Measurements from ENCODE around the gene BAD. TPM values are rescaled to one million over a fixed set of nuclear protein-coding genes. Genes with fewer than 3 reads are reported as not detected.
"Not testable (repeated sequence)": the region's sequence is repeated elsewhere in the genome, so short reads cannot be mapped to it uniquely, and the experiment has no call there.

Gene BAD
- total and polyA plus RNA-seq, 2 of the 13 experiments (the other 11 are each of a cell fraction or from before 2014, with no cell fraction given) = 17.9 to 28.5 TPM

DNA sequence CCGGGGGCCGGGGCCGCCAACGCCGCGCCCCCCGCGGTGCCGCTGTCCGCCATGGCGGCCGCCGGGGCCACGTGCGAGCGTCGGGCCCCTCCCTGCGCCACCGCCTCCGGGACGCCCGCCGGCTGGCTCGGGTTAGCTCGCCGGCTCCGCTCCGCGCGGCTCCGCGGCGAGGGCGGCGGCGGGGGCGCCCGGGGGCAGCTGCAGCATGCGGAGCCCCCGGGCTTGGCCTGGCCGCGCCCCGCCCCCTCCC, 37.9 kb downstream of the BAD start:
- H3K9me3 ChIP-seq (ENCODE audit: low read length); H2AFZ ChIP-seq (ENCODE audit: low read length); CTCF ChIA-PET (ENCODE audit: low intra/inter-chr PET ratio, low total read pairs); ATAC-seq; in situ Hi-C loops (cut with HindIII; ENCODE audit: extremely low pct_ligation_motif_present, low pct_unique_long_range_greater_than_20kb); H4K20me1 ChIP-seq (ENCODE audit: insufficient read depth, low read length); DNase-seq (ENCODE audit: low spot score); FAIRE-seq; H3K27me3 ChIP-seq (ENCODE audit: control insufficient read depth in 1 of 2, insufficient read depth in 2 of 2, low read length in 2 of 2); BruUV-seq (replicated peaks); H3K4me2 ChIP-seq (ENCODE audit: low read depth, low read length): not testable (repeated sequence)
- POLR2A ChIA-PET = interaction anchor here (1.2 to 8.3 kb wide), 7 partner anchors 9 to 71 kb away, joined by 5 to 113 read pairs (median 7); partner anchors contain the start of genes NUDT22, PRDX5, STIP1 and TRMT112
- TF ChIP-seq, protein P1, sequence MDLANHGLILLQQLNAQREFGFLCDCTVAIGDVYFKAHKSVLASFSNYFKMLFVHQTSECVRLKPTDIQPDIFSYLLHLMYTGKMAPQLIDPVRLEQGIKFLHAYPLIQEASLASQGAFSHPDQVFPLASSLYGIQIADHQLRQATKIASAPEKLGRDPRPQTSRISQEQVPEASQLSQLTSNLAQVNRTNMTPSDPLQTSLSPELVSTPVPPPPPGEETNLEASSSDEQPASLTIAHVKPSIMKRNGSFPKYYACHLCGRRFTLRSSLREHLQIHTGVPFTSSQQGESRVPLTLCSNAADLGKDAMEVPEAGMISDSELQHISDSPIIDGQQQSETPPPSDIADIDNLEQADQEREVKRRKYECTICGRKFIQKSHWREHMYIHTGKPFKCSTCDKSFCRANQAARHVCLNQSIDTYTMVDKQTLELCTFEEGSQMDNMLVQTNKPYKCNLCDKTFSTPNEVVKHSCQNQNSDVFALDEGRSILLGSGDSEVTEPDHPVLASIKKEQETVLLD (CRISPR knock-in tag; IDR thresholded peaks at IDR 0.05; ENCODE audit: low read depth) = peak; percentile 66; the same call in 1 of the 2 replicates
- TF ChIP-seq, protein P2, sequence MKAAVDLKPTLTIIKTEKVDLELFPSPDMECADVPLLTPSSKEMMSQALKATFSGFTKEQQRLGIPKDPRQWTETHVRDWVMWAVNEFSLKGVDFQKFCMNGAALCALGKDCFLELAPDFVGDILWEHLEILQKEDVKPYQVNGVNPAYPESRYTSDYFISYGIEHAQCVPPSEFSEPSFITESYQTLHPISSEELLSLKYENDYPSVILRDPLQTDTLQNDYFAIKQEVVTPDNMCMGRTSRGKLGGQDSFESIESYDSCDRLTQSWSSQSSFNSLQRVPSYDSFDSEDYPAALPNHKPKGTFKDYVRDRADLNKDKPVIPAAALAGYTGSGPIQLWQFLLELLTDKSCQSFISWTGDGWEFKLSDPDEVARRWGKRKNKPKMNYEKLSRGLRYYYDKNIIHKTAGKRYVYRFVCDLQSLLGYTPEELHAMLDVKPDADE (CRISPR knock-in tag; IDR thresholded peaks at IDR 0.05) = 0 out of 2 replicates have a peak, but pooled peaks have one; percentile 41
- peak; percentile 63 for TF ChIP-seq ZFP36 (IDR thresholded peaks at IDR 0.05; ENCODE audit: borderline replicate concordance, low read depth, low read length, partially characterized antibody)
- 0 out of 2 replicates have a peak, but pooled peaks have one; percentile 31 for TF ChIP-seq TMF1 (CRISPR knock-in tag; IDR thresholded peaks at IDR 0.05; ENCODE audit: low read depth)
- peak; percentile 14; the same call in 1 of the 2 replicates for TF ChIP-seq ZNF777 (CRISPR knock-in tag; IDR thresholded peaks at IDR 0.05)
- TF ChIP-seq YEATS4 (CRISPR knock-in tag; IDR thresholded peaks at IDR 0.05; ENCODE audit: borderline replicate concordance) = peak; percentile 10; the same call in 1 of the 2 replicates
- peak; percentile 7 for TF ChIP-seq YY1 (IDR thresholded peaks at IDR 0.05; ENCODE audit: insufficient read depth, insufficient replicate concordance, low read depth, low read length)
- Histone ChIP-seq H3K36me3 (replicated peaks in 1 of 2; ENCODE audit: control insufficient read depth in 1 of 2, insufficient read depth in 2 of 2, low read length in 2 of 2) (peaks cover 0 to 11% of the 10 kb centered on the region in 2 experiments; a peak in 2 of 5 replicates), H3K4me1 (ENCODE audit: insufficient read depth, low read length) (peaks cover 66% of the 10 kb centered on the region), H3K27ac (ENCODE audit: extremely low read length, insufficient read depth, low read length) (peak overlapping the region; percentile 68), H3K79me2 (ENCODE audit: insufficient read depth, low read length) (peaks cover 26% of the 10 kb centered on the region), H3K9ac (ENCODE audit: insufficient read depth, low read depth, low read length) (peak overlapping the region; percentile 79), H3K4me3 (replicated peaks in 1 of 3; ENCODE audit: insufficient read depth in 1 of 3, low read depth in 2 of 3, low read length in 3 of 3) (peak overlapping the region; percentile 76 to 95 (median 79); a peak in 4 of 6 replicates)
- intact Hi-C loops (cut with micrococcal nuclease; ENCODE audit: unreplicated experiment) = loop anchor here (5.0 kb wide), 1 partner anchor 56 kb away; the partner anchor contains the start of gene CATSPERZ
- WGBS (ENCODE audit: low lambda C conversion rate) = 0% methylated on average over 6 of the region's 43 CpGs
